ENCODE data around the gene IMPDH1.

Gene IMPDH1

DNA sequence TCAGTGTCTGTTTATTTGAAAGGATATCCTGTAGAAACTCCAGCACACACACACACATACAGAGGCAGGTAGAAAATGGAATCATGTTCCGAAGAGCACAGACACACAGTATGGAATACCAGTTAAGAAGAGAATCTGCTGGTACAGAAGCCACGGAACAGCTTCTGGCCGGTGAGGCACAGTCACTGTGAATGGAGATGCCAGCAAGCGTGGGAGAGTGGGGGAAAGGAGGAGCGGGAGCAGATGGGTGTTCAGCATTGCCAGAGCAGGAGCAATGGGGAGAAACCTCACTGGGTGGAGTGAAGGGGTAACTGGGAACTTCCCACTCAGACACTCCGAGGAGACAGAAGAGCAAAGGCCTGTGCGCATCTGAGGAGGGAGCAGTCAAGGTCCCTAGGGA, 9.5 kb upstream of the IMPDH1 start:
- TF ChIP-seq, protein P1, sequence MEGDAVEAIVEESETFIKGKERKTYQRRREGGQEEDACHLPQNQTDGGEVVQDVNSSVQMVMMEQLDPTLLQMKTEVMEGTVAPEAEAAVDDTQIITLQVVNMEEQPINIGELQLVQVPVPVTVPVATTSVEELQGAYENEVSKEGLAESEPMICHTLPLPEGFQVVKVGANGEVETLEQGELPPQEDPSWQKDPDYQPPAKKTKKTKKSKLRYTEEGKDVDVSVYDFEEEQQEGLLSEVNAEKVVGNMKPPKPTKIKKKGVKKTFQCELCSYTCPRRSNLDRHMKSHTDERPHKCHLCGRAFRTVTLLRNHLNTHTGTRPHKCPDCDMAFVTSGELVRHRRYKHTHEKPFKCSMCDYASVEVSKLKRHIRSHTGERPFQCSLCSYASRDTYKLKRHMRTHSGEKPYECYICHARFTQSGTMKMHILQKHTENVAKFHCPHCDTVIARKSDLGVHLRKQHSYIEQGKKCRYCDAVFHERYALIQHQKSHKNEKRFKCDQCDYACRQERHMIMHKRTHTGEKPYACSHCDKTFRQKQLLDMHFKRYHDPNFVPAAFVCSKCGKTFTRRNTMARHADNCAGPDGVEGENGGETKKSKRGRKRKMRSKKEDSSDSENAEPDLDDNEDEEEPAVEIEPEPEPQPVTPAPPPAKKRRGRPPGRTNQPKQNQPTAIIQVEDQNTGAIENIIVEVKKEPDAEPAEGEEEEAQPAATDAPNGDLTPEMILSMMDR (IDR thresholded peaks at IDR 0.05), result no peak

DNA sequence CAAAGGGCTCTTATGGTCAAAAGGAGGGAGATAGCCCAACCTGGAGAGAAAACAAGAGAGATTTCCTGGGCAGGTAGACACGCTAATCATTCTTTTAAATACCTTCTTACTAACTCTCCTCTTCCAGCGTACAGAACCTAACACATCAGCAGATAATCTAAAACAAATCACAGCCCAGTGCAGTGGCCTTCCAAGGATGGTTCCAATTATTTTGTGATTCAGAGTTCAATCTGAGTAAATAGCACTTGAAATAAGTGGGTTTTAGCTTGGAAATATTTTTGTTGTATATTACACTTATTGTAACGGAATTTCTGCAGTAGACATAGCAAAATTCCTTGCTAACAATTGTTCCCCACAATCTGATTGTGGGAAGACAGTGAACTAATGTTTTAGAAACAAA, 7.3 kb upstream of the IMPDH1 start:
- TF ChIP-seq, protein P1 (IDR thresholded peaks at IDR 0.05), result no peak

DNA sequence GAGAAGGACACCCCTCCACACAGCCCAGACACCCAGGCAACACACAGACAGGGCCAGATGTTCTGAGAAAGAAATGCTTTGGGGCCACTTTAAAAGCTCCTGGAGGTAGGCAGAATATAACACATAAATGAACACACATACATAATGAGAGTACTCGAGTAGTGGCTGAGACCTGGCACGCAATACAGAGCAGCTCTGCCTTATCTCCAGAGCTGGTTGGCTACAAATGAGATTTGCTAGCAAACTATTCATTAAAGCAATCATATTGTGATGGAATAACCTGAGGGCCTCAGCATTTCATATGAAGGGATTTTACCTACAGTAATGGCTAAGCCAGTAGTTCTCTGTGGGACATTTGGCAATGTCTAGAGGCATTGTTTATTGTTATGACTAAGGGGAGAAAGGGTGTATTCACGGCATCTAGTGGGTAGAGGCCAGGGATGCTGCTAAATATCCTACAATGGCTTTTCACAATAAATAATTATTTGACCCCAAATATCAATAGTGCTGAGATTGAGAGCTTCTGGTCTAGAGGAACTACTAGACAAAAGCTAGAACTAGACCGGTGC, 5.5 kb upstream of the IMPDH1 start:
- TF ChIP-seq, protein P1 (IDR thresholded peaks at IDR 0.05), result no peak

DNA sequence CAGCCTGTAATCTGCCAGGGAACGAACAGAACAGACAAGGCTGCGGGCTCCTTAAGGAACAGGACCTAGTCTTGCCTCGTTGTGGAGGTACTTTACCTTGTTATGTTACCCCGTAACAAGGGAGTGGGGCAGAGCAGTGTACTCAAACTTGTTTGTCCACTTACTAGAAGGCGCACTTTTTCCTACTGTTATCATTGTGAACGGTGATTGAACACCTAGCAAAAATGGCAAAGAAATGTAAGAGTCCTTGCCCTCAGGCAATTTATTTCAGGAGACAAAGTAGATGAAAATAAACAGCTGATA, 620 bp upstream of the IMPDH1 start:
- TF ChIP-seq, protein P1 (IDR thresholded peaks at IDR 0.05), result no peak

DNA sequence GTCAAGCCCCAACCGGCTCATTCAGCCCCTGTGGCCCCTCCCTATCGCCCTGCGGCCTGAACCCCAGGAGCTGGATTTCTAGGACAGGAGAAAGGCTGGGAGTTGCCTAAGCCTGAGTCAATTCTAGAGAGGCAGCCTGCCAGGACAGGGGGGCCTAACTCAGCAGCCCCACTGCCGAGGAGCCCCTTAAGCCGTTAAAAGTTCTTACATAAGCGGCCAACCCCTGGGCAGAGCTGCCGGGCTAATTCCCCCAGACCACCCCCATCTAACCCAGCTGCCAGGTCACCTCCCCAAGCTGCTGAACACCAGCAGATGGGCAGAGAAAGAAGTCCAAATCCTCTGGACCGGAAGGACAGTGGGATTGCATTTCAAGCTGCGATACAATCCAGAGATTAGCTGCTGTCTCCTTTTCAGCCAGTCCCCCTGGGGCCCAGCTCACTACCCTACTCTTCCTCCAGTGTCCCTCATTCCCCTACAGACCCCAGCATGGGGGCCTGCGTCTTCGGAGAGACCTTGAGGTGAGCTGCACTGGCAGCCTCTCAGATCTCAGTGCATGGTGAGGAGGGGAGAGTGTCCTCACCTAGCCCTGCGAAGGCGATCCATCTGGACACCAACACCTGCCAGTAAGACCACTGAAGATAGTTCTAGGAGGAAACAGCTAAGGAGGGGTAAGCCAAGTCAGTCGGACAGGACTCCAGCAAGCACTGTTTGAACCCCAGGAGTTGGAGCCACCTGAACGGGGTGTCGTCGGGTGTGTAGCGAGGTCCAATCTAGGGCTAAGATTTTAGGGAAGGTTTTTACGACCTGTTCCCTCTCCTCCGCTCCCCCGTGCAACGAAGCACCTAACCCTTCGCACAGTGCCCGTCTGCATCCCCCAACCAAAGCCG, 830 bp downstream of the IMPDH1 start:
- TF ChIP-seq, protein P1 (IDR thresholded peaks at IDR 0.05), result no peak

DNA sequence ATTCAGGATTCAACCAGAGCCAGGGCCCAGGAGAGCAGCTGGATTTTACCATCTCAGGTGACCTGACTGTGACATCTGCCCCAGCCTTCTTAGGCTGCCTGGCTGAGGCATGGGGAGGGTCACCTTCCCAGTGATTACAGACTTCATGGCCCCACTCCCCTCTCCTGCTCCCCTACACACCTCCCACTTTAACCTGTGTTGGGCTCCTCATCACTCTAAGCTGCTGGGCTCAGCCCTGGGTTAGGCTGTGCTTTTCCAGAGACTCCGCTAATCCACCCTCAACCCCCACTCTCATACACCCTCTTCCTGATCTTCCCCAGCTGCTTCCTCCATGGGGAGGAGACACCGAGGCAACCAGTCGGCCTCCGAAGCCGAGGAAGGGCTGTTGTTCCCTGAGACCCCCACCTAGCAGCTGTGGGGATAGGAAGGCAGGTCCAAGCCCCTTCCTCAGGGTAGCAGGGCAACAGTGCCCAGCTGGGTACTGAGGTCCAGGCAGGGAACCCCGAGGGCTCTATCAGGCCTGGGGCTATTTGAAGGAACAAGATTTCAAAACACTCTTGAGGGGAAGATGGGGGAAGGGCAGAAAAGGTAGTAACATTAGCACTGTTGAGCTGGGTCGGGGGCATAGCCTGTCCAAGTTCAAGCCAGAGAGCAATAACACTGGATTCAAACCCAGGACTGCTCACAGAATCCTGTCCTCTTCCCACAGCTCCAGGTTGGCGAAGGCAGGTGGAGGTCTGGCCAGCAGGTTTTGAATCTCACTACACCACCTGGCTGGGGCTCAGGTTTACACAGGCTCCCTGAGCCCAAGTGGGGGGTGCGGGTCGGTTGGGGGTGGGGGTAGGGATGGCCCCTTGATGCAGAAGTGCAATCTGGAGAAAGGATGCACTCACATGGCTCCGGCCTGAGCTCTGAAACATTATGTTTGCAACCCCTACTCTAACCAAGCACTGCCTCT, 1.8 kb downstream of the IMPDH1 start:
- TF ChIP-seq, protein P1 (IDR thresholded peaks at IDR 0.05), result no peak

DNA sequence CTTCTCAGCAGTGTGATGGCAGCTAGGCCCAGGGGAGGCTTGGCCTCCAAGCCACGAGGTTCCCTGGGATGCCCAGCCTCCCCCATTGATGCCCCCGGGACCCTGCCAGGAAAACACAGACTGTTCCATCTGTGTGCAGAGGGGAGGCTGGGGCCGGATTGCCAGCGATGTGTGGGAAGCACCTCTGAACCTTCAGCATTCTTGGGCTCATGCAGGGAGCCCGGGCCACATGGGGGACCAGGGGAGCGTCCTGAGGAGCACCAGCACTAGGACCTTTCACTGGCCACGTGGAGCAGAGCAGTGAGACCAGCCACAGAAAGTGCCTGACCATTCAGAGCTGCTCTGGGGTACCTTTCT, 2.6 kb downstream of the IMPDH1 start:
- TF ChIP-seq, protein P1 (IDR thresholded peaks at IDR 0.05), result no peak

Measured in LNCAP (cell line).